Pons (tissue), 1 donor: ENCODE data around the gene POLA2.

Source experiments
- DNase-seq: peaks from one replicate; pipeline ENCODE4 v3.0.0-alpha.2; 2016; ENCODE audit warnings: low spot score

Gene POLA2

GRCh38 chr11:65287601-65288000 is 25.8 kb downstream of the POLA2 start:
- no peak for DNase-seq

- DNase-seq = no peak
Measured at GRCh38 chr11:65288706-65289536, 27.2 kb downstream of the POLA2 start.

GRCh38 chr11:65290448-65291165 is 28.8 kb downstream of the POLA2 start:
- DNase-seq = peak; percentile 97

- DNase-seq = peak; percentile 98
Measured at GRCh38 chr11:65291613-65292012, 29.9 kb downstream of the POLA2 start.

DNA sequence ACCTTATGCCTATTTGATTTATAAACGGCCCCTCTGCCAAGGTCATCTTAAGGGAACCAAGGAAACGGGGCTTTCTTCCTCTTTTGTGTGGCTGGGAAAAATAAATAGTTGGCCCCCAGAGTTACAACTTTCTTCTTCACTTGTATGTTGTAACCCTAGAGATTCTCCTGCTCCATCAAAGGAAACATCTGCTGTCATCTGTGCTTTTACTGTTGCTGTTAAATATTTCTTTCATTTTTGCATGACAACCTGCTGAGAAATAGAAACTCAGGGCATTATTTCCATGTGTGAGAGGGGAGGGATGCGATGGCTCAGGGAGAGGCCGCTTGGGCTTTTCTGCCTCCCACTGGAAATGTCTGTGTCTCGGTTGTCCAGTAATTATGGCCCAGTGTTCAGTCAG is 31.1 kb downstream of the POLA2 start:
- DNase-seq = no peak

GRCh38 chr11:65293909-65294381 is 32.2 kb downstream of the POLA2 start:
- no peak for DNase-seq

- no peak for DNase-seq
Measured at GRCh38 chr11:65295001-65295400, 33.2 kb downstream of the POLA2 start.

DNA sequence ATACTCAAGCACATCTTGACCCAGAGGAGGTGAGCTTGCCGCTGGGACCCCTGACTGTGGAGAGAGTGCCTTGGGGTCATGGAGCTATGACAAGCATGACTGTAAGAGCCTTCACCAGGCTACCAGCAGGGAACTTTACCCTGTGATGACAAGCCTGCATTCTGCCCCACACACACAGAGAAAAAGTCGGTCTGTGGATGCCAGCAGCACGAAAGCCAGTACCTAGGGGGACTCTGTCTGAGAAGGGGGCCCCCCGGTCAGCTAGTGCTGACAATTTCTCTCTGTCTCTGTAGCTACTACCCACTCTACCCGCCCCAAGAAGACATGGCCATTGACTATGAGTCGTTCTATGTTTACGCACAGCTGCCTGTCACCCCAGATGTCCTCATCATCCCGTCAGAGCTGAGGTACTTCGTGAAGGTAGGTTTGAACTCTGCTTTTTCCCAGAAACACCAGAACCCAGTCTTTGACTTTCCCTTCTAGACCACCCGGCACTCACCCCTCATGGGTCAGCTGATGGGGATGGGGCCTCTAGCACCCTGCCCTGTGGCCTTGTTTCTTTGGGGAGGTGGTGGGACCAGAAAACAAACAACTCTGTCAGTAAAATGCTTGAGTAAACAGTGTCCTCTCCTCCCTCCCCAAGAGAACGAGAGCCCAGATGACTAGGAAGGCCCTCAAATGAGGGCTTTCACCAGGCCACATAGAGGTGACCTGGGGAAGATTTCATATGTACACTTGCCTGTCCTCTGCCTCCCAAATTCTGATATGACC is 34.0 kb downstream of the POLA2 start:
- no peak for DNase-seq

DNA sequence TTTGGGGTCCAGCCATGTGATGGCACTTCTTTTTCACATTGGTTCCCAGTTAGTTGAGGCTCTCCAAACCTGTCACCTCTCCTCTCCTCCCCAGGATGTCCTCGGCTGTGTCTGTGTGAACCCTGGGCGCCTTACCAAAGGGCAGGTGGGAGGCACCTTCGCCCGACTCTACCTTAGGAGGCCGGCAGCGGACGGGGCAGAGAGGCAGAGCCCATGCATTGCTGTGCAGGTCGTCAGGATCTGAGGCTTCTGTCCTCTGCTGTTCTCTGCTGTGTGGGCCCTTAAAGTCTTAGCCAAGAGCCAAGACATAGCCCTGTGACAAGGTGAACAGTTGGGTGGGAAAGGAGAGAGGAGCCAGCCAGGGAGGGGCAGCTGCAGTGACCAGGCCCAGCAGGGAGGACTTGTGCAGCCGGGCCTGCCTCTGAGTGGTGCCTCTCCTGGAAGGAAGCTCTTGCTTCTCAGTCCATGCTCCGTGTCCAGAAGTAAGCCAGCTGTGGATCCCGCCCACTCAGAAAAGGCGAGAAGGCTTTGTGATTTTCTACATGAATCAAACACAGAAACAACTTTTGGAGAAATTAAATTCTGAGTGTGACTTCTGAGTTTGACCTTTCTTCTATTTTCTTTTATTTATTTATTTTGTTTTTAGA is 35.4 kb downstream of the POLA2 start:
- no peak for DNase-seq

- peak; percentile 75 for DNase-seq
Measured at GRCh38 chr11:65298131-65298535, 36.4 kb downstream of the POLA2 start.

GRCh38 chr11:65298655-65299179 is 37.0 kb downstream of the POLA2 start:
- DNase-seq = no peak

DNA sequence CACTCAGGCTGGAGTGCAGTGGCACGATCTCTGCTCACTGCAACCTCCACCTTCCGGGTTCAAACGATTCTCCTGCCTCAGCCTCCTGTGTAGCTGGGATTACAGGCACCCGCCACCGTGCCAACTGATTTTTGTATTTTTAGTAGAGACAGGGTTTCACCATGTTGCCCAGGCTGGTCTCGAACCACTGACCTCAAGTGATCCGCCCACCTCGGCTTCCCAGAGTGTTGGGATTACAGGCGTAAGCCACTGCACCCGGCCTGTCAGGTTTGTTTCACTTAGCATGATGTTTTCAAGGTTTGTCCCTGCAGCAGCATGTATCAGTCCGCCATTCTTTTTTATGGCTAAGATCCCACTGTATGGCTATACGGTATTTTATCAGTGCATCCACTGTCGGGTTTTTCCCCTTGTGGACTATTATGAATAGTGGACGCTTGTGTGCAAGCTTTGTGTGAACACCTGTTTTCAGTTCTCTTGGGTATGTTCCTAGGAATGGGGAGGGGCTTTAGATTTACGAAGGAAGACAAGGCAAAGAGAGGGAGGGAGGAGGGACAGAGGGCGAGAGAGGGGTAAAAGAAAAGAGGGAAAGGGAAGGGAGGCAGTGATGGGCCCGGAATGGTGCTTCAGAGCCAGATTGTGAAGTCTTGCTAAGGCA is 39.0 kb downstream of the POLA2 start:
- DNase-seq = no peak

- DNase-seq = no peak
Measured at GRCh38 chr11:65301491-65302329, 39.9 kb downstream of the POLA2 start.

- DNase-seq = no peak
Measured at GRCh38 chr11:65303555-65303954, 41.8 kb downstream of the POLA2 start.

DNA sequence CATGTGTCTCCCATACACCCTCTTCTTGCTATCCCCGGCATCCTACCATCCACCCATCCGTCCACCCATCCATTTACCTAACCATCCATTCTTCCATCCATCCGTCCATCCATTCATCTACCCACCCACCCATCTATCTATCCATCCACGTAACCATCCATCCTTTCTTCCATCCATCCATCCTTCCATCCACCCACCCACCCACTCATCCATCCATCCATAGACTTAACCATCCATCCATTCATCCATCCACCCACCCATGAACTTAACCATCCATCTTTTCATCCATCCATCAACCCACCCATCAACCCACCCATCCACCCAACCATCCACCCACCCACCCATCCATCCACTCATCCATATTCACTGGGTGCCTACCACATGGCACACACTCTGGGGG is 42.3 kb downstream of the POLA2 start:
- no peak for DNase-seq

DNA sequence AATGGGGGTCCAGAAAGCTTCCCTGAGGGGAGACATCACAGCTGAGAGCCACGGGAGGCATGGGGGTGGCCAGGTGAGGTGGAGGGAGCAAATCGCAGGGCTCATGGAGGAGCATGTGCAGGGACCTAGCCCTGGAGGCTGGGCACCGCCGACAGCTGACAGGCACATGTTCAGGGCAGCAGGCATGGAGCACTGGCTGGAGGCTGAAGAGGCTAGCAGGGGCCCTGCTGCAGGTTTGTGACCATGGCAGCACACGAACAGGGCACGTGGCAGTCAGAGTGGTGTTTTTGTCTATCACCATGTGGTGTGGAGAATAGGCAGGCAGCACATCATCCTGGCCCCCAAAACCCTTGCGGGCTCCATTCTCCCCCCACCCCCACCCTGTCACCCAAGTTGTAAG is 42.9 kb downstream of the POLA2 start:
- DNase-seq = no peak

DNA sequence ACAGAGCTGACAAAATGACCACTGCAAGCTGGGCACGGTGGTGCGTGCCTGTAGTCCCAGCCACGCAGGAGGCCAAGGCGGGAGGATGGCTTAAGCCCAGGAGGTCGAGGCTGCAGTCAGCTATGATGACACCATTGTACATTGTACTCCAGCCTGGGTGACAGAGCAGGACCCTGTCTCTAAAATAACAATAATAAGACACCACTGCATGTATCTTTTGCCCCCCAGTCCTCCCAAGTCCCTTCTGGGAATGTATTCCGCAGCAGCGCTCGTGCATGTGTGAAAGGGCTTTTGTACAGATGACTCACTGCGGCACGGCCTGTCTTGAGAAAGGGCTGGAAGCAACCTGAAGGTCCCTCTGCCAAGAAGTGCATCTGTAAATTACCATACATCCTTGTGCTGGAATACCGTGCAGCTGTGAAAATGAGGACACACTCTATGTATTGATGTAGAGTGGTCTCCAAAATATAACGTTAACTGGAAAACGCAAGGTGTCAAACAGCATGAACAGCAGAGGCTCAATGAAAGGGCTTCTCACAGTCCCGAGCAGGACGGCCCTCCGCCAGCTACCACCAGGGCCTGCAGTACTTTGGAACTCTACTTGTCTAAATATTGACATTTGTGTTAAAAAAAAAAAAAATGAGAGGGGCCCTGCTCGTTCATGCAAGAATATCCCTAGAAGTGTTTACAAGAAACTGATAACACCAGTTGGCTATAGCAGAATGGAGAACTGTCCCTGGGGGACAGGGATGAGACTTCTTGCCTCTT is 43.9 kb downstream of the POLA2 start:
- DNase-seq = no peak

GRCh38 chr11:65307298-65308229 is 45.8 kb downstream of the POLA2 start:
- DNase-seq = no peak
